HAP-1 (cell line): ENCODE data around the gene HBD.
"Not testable (repeated sequence)": the region's sequence is repeated elsewhere in the genome, so short reads cannot be mapped to it uniquely, and the experiment has no call there.

ENCODE experiments used
- DNase-seq, 2 experiments: peaks; one replicate each; pipeline ENCODE4 v3.0.0-alpha.2; 2016 to 2020; ENCODE audit warnings: low spot score in 2 of 2
- H3K27me3 ChIP-seq: fragments of 250-450 bp; sonication (Bioruptor Pico); 2 replicates; pipeline ENCODE4 v1.5.1; 2020; ENCODE audit warnings: low read depth, mild to moderate bottlenecking, moderate library complexity
- H3K36me3 ChIP-seq: fragments of 250-450 bp; sonication (Bioruptor Pico); replicated peaks from 2 replicates; pipeline ENCODE4 v1.5.1; 2020; ENCODE audit warnings: mild to moderate bottlenecking
- H3K4me1 ChIP-seq: fragments of 250-450 bp; sonication (Bioruptor Pico); 2 replicates; pipeline ENCODE4 v1.5.1; 2020; ENCODE audit warnings: mild to moderate bottlenecking
- H3K4me3 ChIP-seq: fragments of 250-450 bp; sonication (Bioruptor Pico); 2 replicates; pipeline ENCODE4 v1.5.1; 2020; ENCODE audit warnings: mild to moderate bottlenecking, moderate library complexity
- H3K9me3 ChIP-seq: fragments of 250-450 bp; sonication (Bioruptor Pico); 2 replicates; pipeline ENCODE4 v1.5.1; 2020; ENCODE audit warnings: mild to moderate bottlenecking, moderate library complexity
- in situ Hi-C: fragments of 300-500 bp; cut with MboI; formaldehyde crosslinking; loops from 3 replicates; pipeline ENCODE4 v1.14.3; 2020; ENCODE audit warnings: low sequenced_read_pairs, inconsistent platforms, mixed read lengths

Gene HBD

DNA sequence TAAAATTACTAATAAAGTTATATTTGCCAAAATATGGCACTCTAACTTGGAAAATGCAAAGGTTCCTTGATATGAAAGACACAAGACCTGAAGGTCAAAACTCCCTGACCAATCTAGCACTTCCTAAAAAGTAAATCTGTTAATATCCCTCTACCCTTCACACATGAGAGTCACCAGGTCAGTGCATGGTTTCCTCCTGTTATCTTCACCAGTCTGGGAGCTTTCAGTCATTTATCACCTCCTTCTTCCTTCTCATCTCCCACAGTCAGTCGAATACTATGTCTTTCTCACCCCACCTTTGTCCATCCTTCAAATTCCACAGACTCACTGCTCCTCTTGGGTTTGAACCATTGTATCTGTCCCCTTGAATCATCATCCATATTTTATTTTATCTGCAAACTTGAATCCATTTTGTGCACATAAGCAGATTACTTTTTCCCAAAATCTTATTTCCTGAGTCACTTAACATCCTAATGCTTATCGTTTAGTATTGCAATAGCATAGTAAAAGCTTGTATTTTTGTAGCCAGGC, 32.8 kb upstream of the HBD start:
- in situ Hi-C loops, result no loop called here
- DNase-seq, result no peak
- H3K36me3 ChIP-seq, result no peaks in the 10 kb centered on the region
- no peaks in the 10 kb centered on the region for H3K9me3 ChIP-seq
- no peaks in the 10 kb centered on the region for H3K4me1 ChIP-seq
- H3K27me3 ChIP-seq, result no peaks in the 10 kb centered on the region
- H3K4me3 ChIP-seq, result no peak overlapping the region

DNA sequence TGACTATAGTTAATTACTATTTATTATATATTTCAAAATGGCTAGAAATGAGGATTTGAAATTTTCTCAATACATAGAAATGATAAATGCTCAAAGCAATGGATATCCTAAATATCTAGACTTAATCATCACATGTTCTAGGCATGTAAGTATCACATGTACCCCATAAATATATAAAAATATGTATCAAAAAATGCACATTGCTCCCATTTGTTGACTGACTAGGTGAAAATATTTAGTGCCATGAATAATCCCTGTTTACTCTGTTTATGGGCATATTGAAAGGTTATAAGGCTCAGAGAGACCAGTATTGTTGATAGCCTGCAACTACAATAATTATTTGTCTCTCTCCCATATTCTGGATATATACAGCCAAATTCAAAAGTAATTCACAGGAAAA, 32.3 kb upstream of the HBD start:
- Histone ChIP-seq H3K4me3 (no peak overlapping the region), H3K36me3 (no peaks in the 10 kb centered on the region), H3K4me1 (no peaks in the 10 kb centered on the region), H3K27me3 (no peaks in the 10 kb centered on the region), H3K9me3 (no peaks in the 10 kb centered on the region)
- no peak for DNase-seq
- in situ Hi-C loops, result no loop called here

DNA sequence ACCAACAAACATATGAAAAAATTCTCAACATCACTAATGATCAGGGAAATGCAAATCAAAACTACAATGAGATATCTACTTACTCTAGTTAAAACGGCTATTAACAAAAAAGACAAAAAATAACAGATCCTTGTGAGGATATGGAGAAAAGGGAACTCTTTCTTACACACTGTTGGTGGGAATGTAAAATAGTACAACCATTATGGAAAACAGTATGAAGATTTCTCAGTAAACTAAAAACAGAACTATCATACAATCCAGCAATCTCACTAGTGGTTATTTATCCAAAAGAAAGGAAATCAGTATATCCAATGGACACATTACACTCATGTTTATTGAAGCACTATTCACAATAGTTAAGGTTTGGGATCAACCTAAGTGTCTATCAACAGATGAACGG, 31.5 kb upstream of the HBD start:
- in situ Hi-C loops, result no loop called here
- H3K4me3 ChIP-seq, result no peak overlapping the region
- H3K9me3 ChIP-seq, result no peaks in the 10 kb centered on the region
- no peaks in the 10 kb centered on the region for H3K27me3 ChIP-seq
- H3K4me1 ChIP-seq, result no peaks in the 10 kb centered on the region
- H3K36me3 ChIP-seq, result no peaks in the 10 kb centered on the region
- DNase-seq, result no peak

DNA sequence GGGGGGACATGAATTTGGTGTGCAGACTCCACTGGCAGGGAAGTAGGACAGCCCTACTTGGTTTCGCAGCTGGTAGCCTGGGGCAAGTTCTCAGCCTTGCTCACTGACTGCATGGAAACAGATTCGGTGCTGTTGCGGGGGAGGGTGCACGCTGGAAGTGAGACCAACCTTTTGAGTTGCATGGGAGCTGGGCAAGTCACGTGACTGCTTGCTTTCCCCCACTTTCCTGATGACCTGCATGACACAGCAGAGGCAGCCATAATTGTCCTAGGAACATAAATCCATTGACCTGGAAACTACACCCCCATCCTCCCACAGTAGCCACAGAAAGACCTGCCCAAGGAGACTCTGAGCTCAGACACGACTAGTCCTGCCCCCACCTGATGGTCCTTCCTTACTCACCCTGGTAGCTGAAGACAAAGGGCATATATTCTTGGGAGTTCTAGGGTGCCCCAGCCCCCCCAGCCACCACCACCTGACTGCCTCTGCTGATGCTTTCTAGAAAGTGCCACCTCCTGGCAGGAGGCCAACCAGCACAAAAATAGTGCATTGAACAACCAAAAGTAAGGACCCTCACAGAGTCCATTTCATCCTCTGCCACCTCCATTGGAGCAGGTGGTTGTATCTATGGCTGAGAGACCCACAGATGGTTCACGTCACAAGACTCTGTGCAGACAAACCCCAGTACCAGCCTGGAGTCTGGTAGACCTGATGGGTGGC, 24.4 kb upstream of the HBD start:
- Histone ChIP-seq H3K4me1 (no peaks in the 10 kb centered on the region), H3K9me3 (no peaks in the 10 kb centered on the region), H3K4me3 (no peak overlapping the region), H3K36me3 (no peaks in the 10 kb centered on the region), H3K27me3 (no peaks in the 10 kb centered on the region)
- no peak for DNase-seq
- in situ Hi-C loops, result no loop called here

DNA sequence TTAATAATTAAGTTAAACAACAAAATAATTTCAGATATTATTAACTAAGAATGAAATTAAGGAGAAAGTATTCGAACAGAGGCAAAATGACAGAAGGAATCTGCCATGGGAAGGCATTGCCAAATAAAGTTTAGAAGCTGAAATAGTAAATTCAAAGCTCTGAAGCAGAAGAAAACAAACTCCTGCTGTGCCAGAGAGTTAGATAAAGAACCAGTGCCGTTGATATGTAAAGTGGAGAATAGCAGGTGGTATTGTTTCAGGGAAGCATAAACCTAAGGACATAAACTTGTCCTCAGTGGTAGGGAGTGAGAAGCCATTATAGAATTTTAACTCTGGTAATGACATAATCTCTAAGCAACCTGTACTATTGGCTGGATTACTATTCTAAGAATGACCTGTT, 23.0 kb upstream of the HBD start:
- in situ Hi-C loops, result no loop called here
- no peak overlapping the region for H3K4me3 ChIP-seq
- no peak for DNase-seq
- no peaks in the 10 kb centered on the region for H3K27me3 ChIP-seq
- H3K9me3 ChIP-seq, result no peaks in the 10 kb centered on the region
- H3K36me3 ChIP-seq, result no peaks in the 10 kb centered on the region
- no peaks in the 10 kb centered on the region for H3K4me1 ChIP-seq

DNA sequence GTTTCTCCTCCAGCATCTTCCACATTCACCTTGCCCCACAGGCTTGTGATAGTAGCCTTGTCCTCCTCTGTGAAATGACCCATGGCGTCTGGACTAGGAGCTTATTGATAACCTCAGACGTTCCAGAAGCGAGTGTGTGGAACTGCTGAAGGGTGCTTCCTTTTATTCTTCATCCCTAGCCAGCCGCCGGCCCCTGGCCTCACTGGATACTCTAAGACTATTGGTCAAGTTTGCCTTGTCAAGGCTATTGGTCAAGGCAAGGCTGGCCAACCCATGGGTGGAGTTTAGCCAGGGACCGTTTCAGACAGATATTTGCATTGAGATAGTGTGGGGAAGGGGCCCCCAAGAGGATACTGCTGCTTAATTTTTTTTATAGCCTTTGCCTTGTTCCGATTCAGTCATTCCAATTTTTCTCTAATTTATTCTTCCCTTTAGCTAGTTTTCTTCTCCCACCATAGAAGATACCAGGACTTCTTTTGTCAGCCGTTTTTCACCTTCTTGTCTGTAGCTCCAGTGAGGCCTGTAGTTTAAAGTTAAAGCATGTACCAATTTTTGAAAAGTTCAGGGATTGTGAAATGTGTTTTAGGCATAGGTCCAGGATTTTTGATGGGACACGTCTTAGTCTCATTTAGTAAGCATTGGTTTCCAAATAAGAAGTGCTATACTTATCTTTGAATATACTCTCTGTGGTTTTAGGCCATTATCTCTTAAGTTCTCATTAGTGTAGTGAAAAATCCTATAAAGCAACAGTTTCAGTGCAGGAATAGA, 20.5 kb upstream of the HBD start, which contains the start of gene HBG2:
Gene HBG2 (minus strand): TSS at position 136 of the 768 bp plus-strand sequence. CDS start 53 bp downstream, at position 83.
- in situ Hi-C loops, H3K27me3 ChIP-seq, H3K4me3 ChIP-seq, H3K4me1 ChIP-seq, DNase-seq, H3K36me3 ChIP-seq, H3K9me3 ChIP-seq: not testable (repeated sequence)

DNA sequence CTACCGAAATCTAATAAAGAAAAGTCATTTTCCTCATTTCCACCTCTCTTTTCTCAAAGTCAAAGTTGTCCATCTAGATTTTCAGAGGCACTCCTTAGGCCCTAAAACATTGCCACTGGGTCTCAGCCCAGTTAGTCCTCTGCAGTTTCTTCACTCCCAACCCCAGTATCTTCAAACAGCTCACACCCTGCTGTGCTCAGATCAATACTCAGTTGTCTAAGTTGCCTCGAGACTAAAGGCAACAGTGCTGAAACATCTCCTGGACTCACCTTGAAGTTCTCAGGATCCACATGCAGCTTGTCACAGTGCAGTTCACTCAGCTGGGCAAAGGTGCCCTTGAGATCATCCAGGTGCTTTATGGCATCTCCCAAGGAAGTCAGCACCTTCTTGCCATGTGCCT, 19.7 kb upstream of the HBD start:
- H3K4me3 ChIP-seq, H3K36me3 ChIP-seq, H3K4me1 ChIP-seq, in situ Hi-C loops, DNase-seq, H3K9me3 ChIP-seq, H3K27me3 ChIP-seq: not testable (repeated sequence)

DNA sequence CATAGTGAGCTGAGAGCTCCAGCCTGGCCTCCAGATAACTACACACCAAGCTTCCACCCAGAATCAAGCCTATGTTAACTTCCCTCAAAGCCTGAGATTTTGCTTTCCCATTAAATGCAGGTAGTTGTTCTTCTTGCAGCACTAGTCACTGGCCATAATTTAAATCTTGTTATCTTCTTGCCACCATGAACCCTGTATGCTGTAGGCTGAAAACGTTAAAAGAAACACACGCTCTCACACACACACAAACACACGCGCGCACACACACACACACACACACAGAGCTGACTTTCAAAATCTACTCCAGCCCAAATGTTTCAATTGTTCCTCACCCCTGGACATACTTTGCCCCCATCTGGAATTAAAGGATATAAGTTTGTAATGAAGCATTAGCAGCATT, 19.2 kb upstream of the HBD start:
- H3K4me1 ChIP-seq, in situ Hi-C loops, H3K9me3 ChIP-seq, H3K4me3 ChIP-seq, H3K27me3 ChIP-seq, DNase-seq, H3K36me3 ChIP-seq: not testable (repeated sequence)

DNA sequence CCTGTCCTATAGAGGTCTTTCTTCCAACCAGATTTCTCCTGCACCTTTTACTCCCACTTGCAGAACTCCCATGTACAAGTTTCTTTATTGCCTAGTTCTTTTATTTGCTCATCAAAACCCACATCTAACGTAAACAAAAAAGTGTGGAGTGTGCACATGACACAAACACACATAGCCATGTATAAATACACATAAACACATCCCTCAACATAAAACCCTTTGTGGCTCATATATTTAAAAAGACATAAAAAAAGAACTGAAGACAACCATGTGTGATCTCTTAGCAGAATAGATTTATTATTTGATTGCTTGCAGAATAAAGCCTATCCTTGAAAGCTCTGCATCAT, 18.6 kb upstream of the HBD start:
- Histone ChIP-seq H3K36me3 (no peaks in the 10 kb centered on the region), H3K27me3 (no peaks in the 10 kb centered on the region), H3K9me3 (no peaks in the 10 kb centered on the region), H3K4me3 (no peak overlapping the region), H3K4me1 (no peaks in the 10 kb centered on the region)
- DNase-seq, result no peak
- in situ Hi-C loops, result no loop called here

DNA sequence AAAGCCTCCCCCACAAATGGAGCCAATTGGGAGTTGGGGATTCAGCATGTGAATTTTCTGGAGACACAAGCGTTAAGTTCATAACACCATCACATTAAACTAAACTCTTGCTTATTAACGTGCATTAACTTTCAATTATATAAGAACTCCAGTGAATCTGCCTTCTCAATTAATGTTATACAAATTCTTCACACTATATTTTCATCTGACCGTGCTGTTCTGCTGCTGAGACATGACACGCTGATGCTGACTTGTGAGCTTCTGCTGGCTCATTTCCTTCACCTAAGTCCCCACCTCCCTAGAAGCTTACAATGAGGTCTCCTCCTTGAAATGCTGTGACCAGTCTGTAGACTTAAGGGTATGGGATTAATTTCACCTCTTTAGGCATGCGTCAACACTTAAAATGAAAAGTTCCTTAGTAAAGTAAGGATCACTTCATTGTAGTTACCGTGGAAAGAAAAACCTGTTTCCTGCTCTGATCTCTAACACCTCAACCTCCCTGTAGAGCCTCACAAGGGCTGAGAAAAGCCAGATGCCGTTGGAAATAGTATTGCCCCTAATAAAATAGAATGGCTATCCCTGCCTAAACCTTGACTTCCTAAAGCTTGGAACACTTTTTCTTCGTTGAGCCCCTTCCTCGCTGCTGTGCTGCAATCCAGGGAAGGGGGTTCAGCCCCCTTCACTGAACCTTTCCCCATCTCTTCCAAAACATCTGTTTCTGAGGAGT, 18.1 kb upstream of the HBD start:
- H3K4me1 ChIP-seq, result no peaks in the 10 kb centered on the region
- in situ Hi-C loops, result no loop called here
- no peak for DNase-seq
- no peak overlapping the region for H3K4me3 ChIP-seq
- H3K9me3 ChIP-seq, result no peaks in the 10 kb centered on the region
- H3K27me3 ChIP-seq, result no peaks in the 10 kb centered on the region
- H3K36me3 ChIP-seq, result no peaks in the 10 kb centered on the region

DNA sequence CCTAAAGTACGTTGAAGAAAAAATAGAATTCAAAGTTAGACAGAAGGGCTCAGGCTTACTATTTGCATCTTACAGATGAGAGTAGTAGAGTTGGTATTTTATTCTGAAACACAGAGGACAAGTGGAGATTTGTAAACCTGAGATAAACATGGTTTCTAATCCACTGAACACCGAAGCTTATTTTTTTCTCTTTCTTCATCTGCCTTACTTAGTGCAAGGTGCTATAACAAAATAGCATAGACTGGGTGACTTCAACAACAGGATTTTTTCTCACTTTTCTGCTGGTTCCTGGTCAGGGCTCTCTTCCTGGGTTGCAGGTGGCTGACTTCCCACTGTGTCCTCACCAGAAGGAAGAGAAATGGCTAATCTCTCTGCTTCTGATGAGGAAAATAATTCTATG, 17.5 kb upstream of the HBD start:
- no peak for DNase-seq
- no peaks in the 10 kb centered on the region for H3K4me1 ChIP-seq

DNA sequence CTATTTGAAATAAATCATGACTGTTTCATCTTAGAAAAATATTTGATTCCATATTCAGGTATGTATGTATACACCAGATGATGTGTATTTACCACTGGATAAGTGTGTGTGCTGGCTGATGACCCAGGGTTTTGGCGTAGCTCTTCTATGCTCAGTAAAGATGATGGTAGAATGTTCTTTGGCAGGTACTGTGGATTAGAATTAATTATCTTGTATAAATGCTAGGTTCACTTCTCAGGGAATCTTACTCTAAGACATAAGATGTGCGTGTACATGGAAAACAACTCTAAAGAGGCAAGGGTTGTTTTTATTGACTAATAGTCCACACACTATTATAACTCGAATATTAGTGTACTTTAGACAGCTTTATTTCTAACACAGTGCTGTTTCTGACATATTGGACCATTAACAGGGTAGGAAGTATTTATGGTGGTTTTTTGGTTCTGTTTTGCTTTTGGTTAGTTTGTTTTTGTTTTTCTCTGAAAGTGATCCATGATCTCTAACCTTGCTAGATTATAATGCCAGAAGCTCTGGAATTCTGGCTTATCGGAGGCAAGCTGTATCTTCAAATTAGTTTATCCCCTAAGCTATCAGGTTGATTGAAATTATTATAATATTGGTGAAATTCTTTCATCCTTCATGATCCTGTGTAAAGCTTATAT, 16.4 kb upstream of the HBD start:
- Histone ChIP-seq H3K4me3 (no peak overlapping the region), H3K36me3 (no peaks in the 10 kb centered on the region), H3K27me3 (no peaks in the 10 kb centered on the region), H3K9me3 (no peaks in the 10 kb centered on the region), H3K4me1 (no peaks in the 10 kb centered on the region)
- in situ Hi-C loops, result no loop called here
- no peak for DNase-seq

More for the DNA sequence above, 17.5 kb upstream of the HBD start:
- Histone ChIP-seq H3K9me3 (no peaks in the 10 kb centered on the region), H3K27me3 (no peaks in the 10 kb centered on the region), H3K4me3 (no peak overlapping the region), H3K36me3 (no peaks in the 10 kb centered on the region)
- in situ Hi-C loops, result no loop called here

DNA sequence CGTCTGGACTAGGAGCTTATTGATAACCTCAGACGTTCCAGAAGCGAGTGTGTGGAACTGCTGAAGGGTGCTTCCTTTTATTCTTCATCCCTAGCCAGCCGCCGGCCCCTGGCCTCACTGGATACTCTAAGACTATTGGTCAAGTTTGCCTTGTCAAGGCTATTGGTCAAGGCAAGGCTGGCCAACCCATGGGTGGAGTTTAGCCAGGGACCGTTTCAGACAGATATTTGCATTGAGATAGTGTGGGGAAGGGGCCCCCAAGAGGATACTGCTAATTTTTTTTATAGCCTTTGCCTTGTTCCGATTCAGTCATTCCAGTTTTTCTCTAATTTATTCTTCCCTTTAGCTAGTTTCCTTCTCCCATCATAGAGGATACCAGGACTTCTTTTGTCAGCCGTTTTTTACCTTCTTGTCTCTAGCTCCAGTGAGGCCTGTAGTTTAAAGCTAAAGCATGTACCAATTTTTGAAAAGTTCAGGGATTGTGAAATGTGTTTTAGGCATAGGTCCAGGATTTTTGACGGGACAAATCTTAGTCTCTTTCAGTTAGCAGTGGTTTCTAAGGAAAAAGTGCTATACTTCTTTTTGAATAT, 15.6 kb upstream of the HBD start, which contains the start of gene HBG1:
Gene HBG1 (minus strand): TSS at position 51 of the 590 bp plus-strand sequence. CDS start 53 bp downstream, outside the sequence.
- H3K27me3 ChIP-seq, H3K9me3 ChIP-seq, in situ Hi-C loops, DNase-seq, H3K4me3 ChIP-seq, H3K4me1 ChIP-seq, H3K36me3 ChIP-seq: not testable (repeated sequence)
